GM23248 (cell line): ENCODE results near the gene ABCA2. TPM values are rescaled to one million over a fixed set of nuclear protein-coding genes. Genes with fewer than 3 reads are reported as not detected.

Experiments used
- DNase-seq: peaks from one replicate; pipeline ENCODE4 v3.0.0-alpha.2; 2015
- H2AFZ ChIP-seq: fragments of 200-600 bp; sonication (generic); 2 replicates; pipeline ENCODE4 v1.6.1; 2016; ENCODE audit warnings: antibody characterized with exemption
- H3F3A ChIP-seq: fragments of 200-600 bp; sonication (generic); 2 replicates; pipeline ENCODE4 v1.6.1; 2016; ENCODE audit warnings: mild to moderate bottlenecking, antibody characterized with exemption, mixed run types; ENCODE audit not compliant: insufficient read depth
- H3K27ac ChIP-seq: fragments of 200-600 bp; sonication (generic); 2 replicates; pipeline ENCODE4 v1.5.1; 2016; ENCODE audit warnings: mild to moderate bottlenecking
- H3K27me3 ChIP-seq: fragments of 200-600 bp; sonication (generic); replicated peaks from 2 replicates; pipeline ENCODE4 v1.6.1; 2016; ENCODE audit warnings: mild to moderate bottlenecking; ENCODE audit not compliant: insufficient read depth
- H3K36me3 ChIP-seq: fragments of 200-600 bp; sonication (generic); 2 replicates; pipeline ENCODE4 v1.6.1; 2016; ENCODE audit warnings: low read depth, mild to moderate bottlenecking
- H3K4me1 ChIP-seq: fragments of 200-600 bp; sonication (generic); 2 replicates; pipeline ENCODE4 v1.6.1; 2016; ENCODE audit warnings: mild to moderate bottlenecking; ENCODE audit not compliant: insufficient read depth
- H3K4me2 ChIP-seq: fragments of 200-600 bp; sonication (generic); one replicate; pipeline ENCODE4 v1.6.1; 2016; ENCODE audit warnings: mild to moderate bottlenecking; ENCODE audit not compliant: unreplicated experiment
- H3K4me3 ChIP-seq: fragments of 200-600 bp; sonication (generic); 2 replicates; pipeline ENCODE4 v1.5.1; 2016; ENCODE audit warnings: mild to moderate bottlenecking
- H3K79me2 ChIP-seq: fragments of 200-600 bp; sonication (generic); 2 replicates; pipeline ENCODE4 v1.6.1; 2016; ENCODE audit warnings: mild to moderate bottlenecking; ENCODE audit not compliant: insufficient read depth
- H3K9ac ChIP-seq: fragments of 200-600 bp; sonication (generic); 2 replicates; pipeline ENCODE4 v1.6.1; 2016; ENCODE audit warnings: mild to moderate bottlenecking
- H3K9me2 ChIP-seq: fragments of 200-600 bp; sonication (generic); 2 replicates; pipeline ENCODE4 v1.6.1; 2016; ENCODE audit warnings: mixed run types, mild to moderate bottlenecking, moderate library complexity; ENCODE audit not compliant: insufficient read depth
- H3K9me3 ChIP-seq: fragments of 200-600 bp; sonication (generic); one replicate; pipeline ENCODE4 v1.6.1; 2017; ENCODE audit warnings: low read depth
- H4K20me1 ChIP-seq: fragments of 200-600 bp; sonication (generic); 2 replicates; pipeline ENCODE4 v1.6.0; 2016; ENCODE audit not compliant: insufficient read depth
- EZH2 ChIP-seq: fragments of 200-600 bp; sonication (generic); IDR thresholded peaks from 2 replicates; pipeline ENCODE4 v1.6.1; 2018; ENCODE audit warnings: antibody characterized with exemption, mild to moderate bottlenecking; ENCODE audit not compliant: insufficient read depth, poor library complexity, severe bottlenecking
- EZH2phosphoT487 ChIP-seq: fragments of 200-600 bp; sonication (generic); IDR thresholded peaks from 2 replicates; pipeline ENCODE4 v1.6.1; 2018; ENCODE audit warnings: antibody characterized with exemption, moderate library complexity, mild to moderate bottlenecking, low read depth; ENCODE audit not compliant: insufficient read depth
- WGBS, 2 experiments: methylation state at CpG; one replicate each; pipeline ENCODE4 v1.1.6; 2015 to 2017; ENCODE audit warnings: low lambda C conversion rate in 2 of 2, low coverage in 1 of 2; ENCODE audit errors: missing lambda C conversion rate in 2 of 2; 5-methylcytosine and 5-hydroxymethylcytosine counted together
- in situ Hi-C: fragments of 300-500 bp; cut with MboI; formaldehyde crosslinking; loops from 2 replicates; pipeline ENCODE4 v1.15.0; 2020
- polyA plus RNA-seq: library from polyadenylated mRNA; unstranded; fragments of >200 nt; fragmentation: Nextera tagmentation; extraction: Ambion mirVana; gene quantifications from 2 replicates; pipeline ENCODE4 v1.2.1, GENCODE V29; 2016
- total RNA-seq: library from RNA; depleted of rRNA; stranded (reverse); fragments of >200 nt; shearing (Covaris generic); gene quantifications from 2 replicates; pipeline ENCODE4 v1.2.3, GENCODE V29; 2014

ABCA2 gene
- total and polyA plus RNA-seq, 2 experiments from 2014 or later, result 21.1 to 33.2 TPM

- no peak overlapping the region for H3K4me2 ChIP-seq
- H3K4me3 ChIP-seq, result no peak overlapping the region
- H3K9me3 ChIP-seq, result no peaks in the 10 kb centered on the region
- no peaks in the 10 kb centered on the region for H3K27me3 ChIP-seq
- H3F3A ChIP-seq, result no peaks in the 10 kb centered on the region
- no peak overlapping the region for H3K9ac ChIP-seq
- no peak for TF ChIP-seq EZH2phosphoT487
- TF ChIP-seq EZH2, result no peak
- no peak for DNase-seq
- no peaks in the 10 kb centered on the region for H3K4me1 ChIP-seq
- no peaks in the 10 kb centered on the region; the same call in 1 of the 2 replicates for H4K20me1 ChIP-seq
- no peak overlapping the region for H2AFZ ChIP-seq
- no peaks in the 10 kb centered on the region for H3K36me3 ChIP-seq
- WGBS, 2 experiments, result 87 to 90% methylated on average over 8 to 9 of the region's 9 CpGs
- H3K9me2 ChIP-seq, result no peaks in the 10 kb centered on the region
- H3K27ac ChIP-seq, result no peak overlapping the region
- in situ Hi-C loops, result loop anchor here (10.0 kb wide), 1 partner anchor 264 kb away; no protein-coding TSS in a partner anchor
- H3K79me2 ChIP-seq, result peaks cover 10% of the 10 kb centered on the region
These were observed 10.9 kb upstream of the ABCA2 start for GRCh38 chr9:137038916-137039315.

DNA sequence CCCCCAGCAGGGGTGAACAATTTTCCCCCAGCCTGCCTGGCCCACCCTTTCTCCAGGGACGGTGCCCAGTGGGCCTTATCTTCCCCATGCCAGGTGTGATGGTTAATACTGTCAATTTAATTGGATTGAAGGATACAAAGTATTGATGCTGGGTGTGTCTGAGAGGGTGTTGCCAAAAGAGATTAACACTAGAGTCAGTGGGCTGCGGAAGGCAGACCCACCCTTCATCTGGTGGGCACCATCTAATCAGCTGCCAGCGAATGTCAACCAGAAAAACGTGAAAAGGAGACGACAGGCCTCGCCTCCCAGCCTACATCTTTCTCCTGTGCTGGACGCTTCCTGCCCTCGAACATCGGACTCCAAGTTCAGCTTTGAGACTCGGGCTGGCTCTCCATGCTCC lies 9.4 kb upstream of the ABCA2 start:
- H3K4me3 ChIP-seq, result no peak overlapping the region
- H3F3A ChIP-seq, result no peaks in the 10 kb centered on the region
- no peak overlapping the region for H3K9ac ChIP-seq
- no peaks in the 10 kb centered on the region for H3K27me3 ChIP-seq
- no peaks in the 10 kb centered on the region for H3K36me3 ChIP-seq
- in situ Hi-C loops, result loop anchor here (10.0 kb wide), 1 partner anchor 263 kb away; no protein-coding TSS in a partner anchor
- WGBS, 2 experiments, result 85 to 91% methylated on average over 10 of the region's 10 CpGs
- no peak overlapping the region for H2AFZ ChIP-seq
- no peak overlapping the region for H3K4me2 ChIP-seq
- no peaks in the 10 kb centered on the region for H4K20me1 ChIP-seq
- no peak overlapping the region for H3K27ac ChIP-seq
- H3K79me2 ChIP-seq, result no peaks in the 10 kb centered on the region
- no peaks in the 10 kb centered on the region for H3K9me3 ChIP-seq
- no peak for TF ChIP-seq EZH2
- no peak for TF ChIP-seq EZH2phosphoT487
- DNase-seq, result no peak
- no peaks in the 10 kb centered on the region for H3K4me1 ChIP-seq
- no peaks in the 10 kb centered on the region for H3K9me2 ChIP-seq

DNA sequence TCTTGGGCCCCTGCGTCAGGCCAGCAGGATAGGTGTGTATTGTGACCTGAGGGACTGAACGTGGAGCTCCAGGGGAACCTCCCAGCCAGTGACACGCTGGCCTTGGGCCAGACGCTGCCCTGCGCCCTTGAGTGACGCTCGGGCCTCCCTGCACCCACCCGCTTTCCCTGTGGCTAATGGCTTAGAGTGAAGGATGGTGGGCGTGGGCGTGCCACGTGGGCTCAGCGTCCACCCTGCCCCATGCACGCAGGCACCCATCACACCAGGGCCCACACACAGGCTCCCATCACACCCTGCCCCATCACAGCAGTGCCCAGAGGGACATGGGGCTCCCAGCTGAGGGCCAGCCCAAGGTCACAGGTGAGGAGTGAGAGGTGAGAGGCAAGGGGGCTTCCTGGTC lies 9.0 kb upstream of the ABCA2 start:
- no peak for DNase-seq
- Histone ChIP-seq H3K9me2 (no peaks in the 10 kb centered on the region), H3K36me3 (no peaks in the 10 kb centered on the region), H4K20me1 (no peaks in the 10 kb centered on the region), H3K27me3 (no peaks in the 10 kb centered on the region), H3K9me3 (no peaks in the 10 kb centered on the region), H2AFZ (no peak overlapping the region), H3F3A (no peaks in the 10 kb centered on the region), H3K4me3 (no peak overlapping the region), H3K4me1 (no peaks in the 10 kb centered on the region), H3K9ac (no peak overlapping the region), H3K27ac (no peak overlapping the region), H3K4me2 (no peak overlapping the region), H3K79me2 (no peaks in the 10 kb centered on the region)
- 69 to 74% methylated on average over 9 to 13 of the region's 13 CpGs for WGBS, 2 experiments
- in situ Hi-C loops, result loop anchor here (10.0 kb wide), 1 partner anchor 262 kb away; no protein-coding TSS in a partner anchor
- no peak for TF ChIP-seq EZH2
- no peak for TF ChIP-seq EZH2phosphoT487

GRCh38 chr9:137035937-137036336 lies 7.9 kb upstream of the ABCA2 start:
- Histone ChIP-seq H3K27me3 (no peaks in the 10 kb centered on the region), H4K20me1 (no peaks in the 10 kb centered on the region), H3K9me3 (no peaks in the 10 kb centered on the region), H3K9ac (no peak overlapping the region), H3K4me2 (no peak overlapping the region), H3K36me3 (no peaks in the 10 kb centered on the region), H2AFZ (no peak overlapping the region), H3K9me2 (no peaks in the 10 kb centered on the region), H3K4me3 (no peak overlapping the region), H3K79me2 (no peaks in the 10 kb centered on the region), H3K4me1 (no peaks in the 10 kb centered on the region), H3F3A (no peaks in the 10 kb centered on the region), H3K27ac (no peak overlapping the region)
- 75 to 79% methylated on average over 8 of the region's 8 CpGs for WGBS, 2 experiments
- DNase-seq, result no peak
- in situ Hi-C loops, result loop anchor here (10.0 kb wide), 1 partner anchor 261 kb away; no protein-coding TSS in a partner anchor
- TF ChIP-seq EZH2 (no peak), EZH2phosphoT487 (no peak)

DNA sequence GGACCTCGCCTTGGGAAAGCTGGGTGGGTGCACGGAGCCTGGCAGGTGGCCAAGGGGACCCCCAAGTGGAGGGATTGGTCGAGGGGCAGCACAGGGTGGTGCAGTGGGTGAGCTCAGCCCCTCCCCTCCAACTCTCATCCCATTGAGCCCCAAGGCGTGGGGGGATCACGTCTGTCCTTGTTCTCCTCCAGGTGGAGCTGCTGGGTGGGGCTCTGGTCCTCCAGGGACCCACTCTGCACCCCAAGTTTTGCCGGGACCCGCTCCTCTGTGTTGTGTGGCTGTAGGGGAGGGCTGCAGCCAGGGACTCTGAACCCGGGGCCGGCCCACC lies 7.4 kb upstream of the ABCA2 start:
- Histone ChIP-seq H3F3A (no peaks in the 10 kb centered on the region), H3K9me2 (no peaks in the 10 kb centered on the region), H3K9ac (no peak overlapping the region), H3K4me1 (no peaks in the 10 kb centered on the region), H2AFZ (no peak overlapping the region), H3K79me2 (no peaks in the 10 kb centered on the region), H3K27ac (no peak overlapping the region), H3K9me3 (no peaks in the 10 kb centered on the region), H3K4me3 (no peak overlapping the region), H4K20me1 (no peaks in the 10 kb centered on the region), H3K36me3 (no peaks in the 10 kb centered on the region), H3K4me2 (no peak overlapping the region), H3K27me3 (no peaks in the 10 kb centered on the region)
- 16 to 28% methylated on average over 7 to 9 of the region's 9 CpGs for WGBS, 2 experiments
- TF ChIP-seq EZH2phosphoT487, result no peak
- TF ChIP-seq EZH2, result no peak
- DNase-seq, result no peak
- in situ Hi-C loops, result loop anchor here (10.0 kb wide), 1 partner anchor 261 kb away; no protein-coding TSS in a partner anchor
